ENCODE results near the gene KCNQ1. TPM values are rescaled to one million over a fixed set of nuclear protein-coding genes. Genes with fewer than 3 reads are reported as not detected.

The KCNQ1 gene
- total RNA-seq, 6 donors from 2014 or later: 18.0 to 45.4 (median 32.7) TPM

- H3K4me3 ChIP-seq: no peak overlapping the region
- TF ChIP-seq, protein P1, sequence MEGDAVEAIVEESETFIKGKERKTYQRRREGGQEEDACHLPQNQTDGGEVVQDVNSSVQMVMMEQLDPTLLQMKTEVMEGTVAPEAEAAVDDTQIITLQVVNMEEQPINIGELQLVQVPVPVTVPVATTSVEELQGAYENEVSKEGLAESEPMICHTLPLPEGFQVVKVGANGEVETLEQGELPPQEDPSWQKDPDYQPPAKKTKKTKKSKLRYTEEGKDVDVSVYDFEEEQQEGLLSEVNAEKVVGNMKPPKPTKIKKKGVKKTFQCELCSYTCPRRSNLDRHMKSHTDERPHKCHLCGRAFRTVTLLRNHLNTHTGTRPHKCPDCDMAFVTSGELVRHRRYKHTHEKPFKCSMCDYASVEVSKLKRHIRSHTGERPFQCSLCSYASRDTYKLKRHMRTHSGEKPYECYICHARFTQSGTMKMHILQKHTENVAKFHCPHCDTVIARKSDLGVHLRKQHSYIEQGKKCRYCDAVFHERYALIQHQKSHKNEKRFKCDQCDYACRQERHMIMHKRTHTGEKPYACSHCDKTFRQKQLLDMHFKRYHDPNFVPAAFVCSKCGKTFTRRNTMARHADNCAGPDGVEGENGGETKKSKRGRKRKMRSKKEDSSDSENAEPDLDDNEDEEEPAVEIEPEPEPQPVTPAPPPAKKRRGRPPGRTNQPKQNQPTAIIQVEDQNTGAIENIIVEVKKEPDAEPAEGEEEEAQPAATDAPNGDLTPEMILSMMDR (IDR thresholded peaks at IDR 0.05): no peak
- TF ChIP-seq POLR2A (IDR thresholded peaks at IDR 0.05) (no peak), POLR2AphosphoS5 (IDR thresholded peaks at IDR 0.05) (no peak), EP300 (IDR thresholded peaks at IDR 0.05) (no peak)
- peaks cover 0 to 6% (median 0%) of the 10 kb centered on the region in 4 donors for H3K4me1 ChIP-seq
- WGBS, 2 donors: 94 to 96% methylated on average over 6 to 12 of the region's 12 CpGs
- no peak for ATAC-seq (ENCODE audit: low FRiP score in 2 of 2)
- H3K27me3 ChIP-seq: no peaks in the 10 kb centered on the region
- no peaks in the 10 kb centered on the region for H3K36me3 ChIP-seq
- no peaks in the 10 kb centered on the region for H3K9me3 ChIP-seq
- peak in 1 of 2 donors; percentile 43 for DNase-seq
- no peak overlapping the region for H3K27ac ChIP-seq
Measured at GRCh38 chr11:2732940-2733628, 288.3 kb downstream of the KCNQ1 start.

DNA sequence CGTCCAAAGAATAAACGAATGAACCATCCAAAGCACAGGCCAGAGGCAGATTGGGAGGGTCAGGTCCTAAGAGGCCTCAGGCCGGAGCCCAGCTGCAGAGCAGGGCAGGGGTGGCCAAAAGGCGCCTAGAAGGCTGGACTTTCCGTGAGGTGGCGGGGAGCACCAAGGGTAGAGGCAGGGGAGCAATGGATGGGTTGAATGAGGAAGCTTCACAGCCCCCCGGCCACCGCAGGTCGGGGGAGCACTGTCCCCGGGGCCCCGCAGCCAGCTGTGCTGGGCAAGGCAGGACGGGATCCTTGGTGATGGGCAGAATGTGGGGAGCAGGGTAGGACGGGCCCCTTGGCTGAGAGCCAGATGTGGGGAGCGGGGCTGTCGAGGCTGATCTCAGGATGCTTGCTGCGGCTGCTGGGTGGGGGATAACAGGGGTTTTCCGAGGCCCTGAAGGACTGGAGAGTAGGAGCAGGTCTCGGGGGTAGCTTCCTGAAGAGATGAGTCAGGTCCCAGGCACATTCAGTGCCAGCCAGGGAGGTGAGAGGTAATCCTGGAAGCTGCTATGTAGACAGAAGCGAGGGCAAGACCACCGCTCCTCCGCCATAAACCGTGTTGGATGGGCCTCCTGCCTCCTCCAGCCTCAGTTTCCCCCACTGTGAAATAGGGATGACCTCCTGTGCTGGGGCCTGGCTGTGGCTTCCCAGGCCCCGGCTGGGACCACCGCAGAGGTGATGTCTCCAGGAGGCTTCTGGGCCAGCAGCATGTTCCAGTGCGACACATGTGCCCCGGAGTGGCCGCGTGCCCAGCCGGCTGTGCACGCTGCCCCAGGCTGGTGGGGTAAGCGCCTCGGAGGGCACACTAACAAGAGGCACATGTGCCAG is 289.6 kb downstream of the KCNQ1 start:
- no peak for ATAC-seq (ENCODE audit: low FRiP score in 2 of 2)

DNA sequence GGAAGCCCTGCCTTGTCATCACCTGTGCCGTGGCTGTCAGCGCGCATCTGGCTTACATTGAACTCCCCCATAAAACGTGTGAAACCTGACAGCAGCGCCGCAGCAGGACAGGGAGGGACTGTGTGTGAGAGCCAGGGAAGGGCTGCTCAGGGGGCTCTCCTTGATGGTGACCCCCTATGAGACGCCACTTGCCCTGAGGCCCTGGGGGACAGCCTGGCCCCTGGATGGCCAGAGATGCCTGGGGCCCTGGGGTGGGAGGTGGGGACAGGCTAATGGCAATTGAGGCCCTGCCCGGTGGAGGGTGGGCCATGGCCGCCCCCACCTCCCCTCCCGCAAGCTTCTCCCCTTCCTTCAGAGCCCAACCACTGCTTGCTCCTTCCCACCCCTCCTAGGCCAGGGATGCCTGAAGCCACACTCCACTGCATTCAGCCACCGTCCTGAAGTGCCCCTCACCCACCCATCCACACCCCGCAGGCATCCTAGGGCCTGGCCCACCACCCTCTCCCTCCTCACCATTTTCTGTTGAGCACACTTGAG is 290.3 kb downstream of the KCNQ1 start:
- Histone ChIP-seq H3K4me1 (peaks cover 0 to 7% (median 0%) of the 10 kb centered on the region in 4 donors), H3K9me3 (no peaks in the 10 kb centered on the region), H3K27ac (no peak overlapping the region), H3K4me3 (no peak overlapping the region), H3K36me3 (no peaks in the 10 kb centered on the region), H3K27me3 (no peaks in the 10 kb centered on the region)
- 89 to 93% methylated on average over 6 to 12 of the region's 12 CpGs for WGBS, 2 donors
- TF ChIP-seq EP300 (IDR thresholded peaks at IDR 0.05): no peak
- TF ChIP-seq POLR2A (IDR thresholded peaks at IDR 0.05): no peak
- TF ChIP-seq, protein P1 (IDR thresholded peaks at IDR 0.05): no peak
- TF ChIP-seq POLR2AphosphoS5 (IDR thresholded peaks at IDR 0.05): no peak
- peak in 1 of 2 donors; percentile 51 for DNase-seq
- no peak for ATAC-seq (ENCODE audit: low FRiP score in 2 of 2)

More for the DNA sequence above, 289.6 kb downstream of the KCNQ1 start:
- Histone ChIP-seq H3K9me3 (no peaks in the 10 kb centered on the region), H3K27ac (no peak overlapping the region), H3K4me1 (peaks cover 0 to 7% (median 0%) of the 10 kb centered on the region in 4 donors), H3K36me3 (no peaks in the 10 kb centered on the region), H3K27me3 (no peaks in the 10 kb centered on the region), H3K4me3 (no peak overlapping the region)
- DNase-seq: peak in 1 of 2 donors; percentile 72
- WGBS, 2 donors: 78 to 92% methylated on average over 21 to 28 of the region's 32 CpGs
- TF ChIP-seq, protein P1 (IDR thresholded peaks at IDR 0.05): no peak
- TF ChIP-seq POLR2A (IDR thresholded peaks at IDR 0.05) (no peak), POLR2AphosphoS5 (IDR thresholded peaks at IDR 0.05) (no peak)

DNA sequence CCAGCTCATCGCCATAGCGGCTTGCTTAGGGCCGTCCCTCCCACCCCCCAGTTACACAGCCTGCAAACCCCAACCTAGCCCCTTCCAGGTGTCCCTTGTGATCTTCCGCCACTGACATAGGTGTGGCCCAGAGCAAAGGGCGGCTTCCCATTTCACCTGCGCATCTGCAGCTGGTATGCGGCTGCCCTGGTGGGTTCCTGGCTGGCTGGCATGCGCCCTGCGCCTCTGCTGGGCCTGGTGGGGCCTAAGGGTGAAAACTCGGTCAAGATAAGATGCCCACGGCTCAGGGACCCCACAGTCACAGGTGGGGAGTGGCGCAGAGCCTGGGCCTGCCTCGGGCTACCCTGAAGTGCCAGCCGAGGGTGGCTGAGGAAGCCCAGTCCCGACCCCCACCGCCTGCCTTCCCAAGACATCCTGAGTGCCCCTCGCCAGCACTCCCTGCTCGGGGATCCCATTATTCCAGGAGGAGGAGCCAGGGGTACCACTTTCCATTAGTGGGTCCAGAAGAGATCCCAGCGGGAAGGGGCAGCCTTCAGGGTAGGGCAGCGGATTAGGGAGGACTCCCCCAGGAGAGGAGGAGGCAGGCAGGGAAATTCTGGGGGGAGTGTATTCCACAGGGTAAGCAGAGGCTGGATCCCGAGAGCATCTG is 291.9 kb downstream of the KCNQ1 start:
- no peak overlapping the region for H3K27ac ChIP-seq
- H3K4me3 ChIP-seq: no peak overlapping the region
- no peak for TF ChIP-seq POLR2AphosphoS5 (IDR thresholded peaks at IDR 0.05)
- no peak for TF ChIP-seq POLR2A (IDR thresholded peaks at IDR 0.05)
- TF ChIP-seq EP300 (IDR thresholded peaks at IDR 0.05): no peak
- TF ChIP-seq, protein P1 (IDR thresholded peaks at IDR 0.05): no peak
- WGBS, 2 donors: 93 to 96% methylated on average over 7 to 20 of the region's 21 CpGs
- DNase-seq (peak in 1 of 2 donors; percentile 75), ATAC-seq (ENCODE audit: low FRiP score in 2 of 2) (no peak)
- no peaks in the 10 kb centered on the region for H3K27me3 ChIP-seq
- H3K36me3 ChIP-seq: no peaks in the 10 kb centered on the region
- no peaks in the 10 kb centered on the region for H3K9me3 ChIP-seq
- H3K4me1 ChIP-seq: peaks cover 0 to 7% (median 0%) of the 10 kb centered on the region in 4 donors

All from upper lobe of left lung (tissue), 6 donors.